Fibroblast of skin of right biceps (primary cell): ENCODE results near the gene LRRC46.

Experiments
- DNase-seq: peaks from one replicate; pipeline ENCODE4 v3.0.0-alpha.2; 2013

LRRC46 gene, protein sequence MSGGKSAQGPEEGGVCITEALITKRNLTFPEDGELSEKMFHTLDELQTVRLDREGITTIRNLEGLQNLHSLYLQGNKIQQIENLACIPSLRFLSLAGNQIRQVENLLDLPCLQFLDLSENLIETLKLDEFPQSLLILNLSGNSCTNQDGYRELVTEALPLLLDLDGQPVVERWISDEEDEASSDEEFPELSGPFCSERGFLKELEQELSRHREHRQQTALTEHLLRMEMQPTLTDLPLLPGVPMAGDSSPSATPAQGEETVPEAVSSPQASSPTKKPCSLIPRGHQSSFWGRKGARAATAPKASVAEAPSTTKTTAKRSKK

DNA sequence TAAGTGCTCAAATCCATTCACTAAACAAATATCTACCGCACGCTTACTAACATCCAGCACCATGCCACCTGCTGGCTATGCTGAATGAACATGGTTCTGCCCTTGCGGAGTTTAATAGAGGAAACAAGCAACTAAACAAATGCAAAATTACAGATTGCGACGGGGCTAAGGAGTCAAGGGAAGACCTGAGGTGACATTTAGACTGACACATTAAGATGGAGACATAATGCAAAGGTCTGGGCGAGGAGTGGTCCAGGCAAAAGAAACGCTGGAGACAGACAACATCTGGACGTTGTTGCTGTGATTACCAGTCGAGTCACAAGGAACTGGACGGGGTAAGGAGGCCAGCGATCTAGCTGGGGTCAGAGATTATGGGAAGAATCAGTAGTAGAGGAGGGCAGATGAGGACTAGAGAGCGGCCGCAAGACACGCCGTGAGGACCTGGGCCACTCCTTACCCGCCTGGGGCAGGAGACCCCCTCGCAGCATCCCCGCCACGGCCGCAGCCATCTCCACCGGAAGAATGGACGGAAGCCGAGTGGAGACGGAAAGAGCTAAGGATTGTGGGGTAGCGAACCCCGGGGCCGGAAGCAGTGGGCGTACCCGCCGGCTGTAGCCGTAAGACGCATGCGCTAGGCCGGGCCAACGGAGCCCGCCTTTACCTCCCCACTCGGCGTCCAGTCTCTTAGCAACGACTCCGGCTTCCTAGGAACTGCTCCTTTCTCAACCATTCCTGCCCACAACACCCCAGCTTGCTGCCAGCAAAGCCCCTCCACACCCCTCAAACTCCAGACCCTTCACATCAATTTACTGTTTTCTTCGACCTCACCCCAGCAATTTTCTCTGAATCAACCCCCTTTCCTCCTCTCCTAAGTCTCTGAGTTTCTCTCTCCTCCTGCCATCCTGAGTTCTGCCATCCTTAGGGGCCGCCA, at the start of gene LRRC46, which contains the start of gene MRPL10:
Gene LRRC46 (plus strand): TSS at position 668 of the 931 bp plus-strand sequence. CDS start 320 bp downstream, outside the sequence.
Gene MRPL10 (minus strand): TSS at position 539 of the 931 bp plus-strand sequence. CDS start 30 bp downstream, at position 509.
- peak; percentile 92 for DNase-seq

DNA sequence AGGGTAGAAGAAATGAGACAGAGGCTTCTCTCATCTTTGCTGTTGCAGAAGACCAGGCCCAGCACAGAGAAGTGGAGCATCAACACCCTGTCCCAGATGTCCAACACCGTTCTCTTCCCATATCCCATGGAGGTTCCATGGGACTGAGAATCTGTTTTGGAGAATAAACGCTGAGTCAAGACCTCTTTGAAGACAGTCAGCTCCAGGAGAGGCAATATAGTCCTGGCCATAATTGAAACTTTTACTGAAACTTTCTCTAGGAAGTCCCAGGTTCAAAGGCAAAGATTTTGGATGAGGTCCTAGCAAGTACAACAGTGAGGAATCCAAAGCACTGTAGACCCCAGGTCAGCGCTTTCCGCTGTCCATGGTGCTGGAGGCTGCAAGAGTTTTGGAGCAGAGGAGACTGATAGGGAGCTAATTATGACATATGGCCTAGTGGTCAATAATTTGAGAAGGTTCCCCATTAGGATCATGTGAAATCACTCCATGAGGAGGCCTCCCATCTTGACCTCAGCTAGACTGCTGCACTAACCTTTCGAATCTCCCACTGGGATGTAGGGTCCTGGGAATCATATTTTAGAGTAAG, 45.8 kb upstream of the LRRC46 start:
- DNase-seq: peak; percentile 43

DNA sequence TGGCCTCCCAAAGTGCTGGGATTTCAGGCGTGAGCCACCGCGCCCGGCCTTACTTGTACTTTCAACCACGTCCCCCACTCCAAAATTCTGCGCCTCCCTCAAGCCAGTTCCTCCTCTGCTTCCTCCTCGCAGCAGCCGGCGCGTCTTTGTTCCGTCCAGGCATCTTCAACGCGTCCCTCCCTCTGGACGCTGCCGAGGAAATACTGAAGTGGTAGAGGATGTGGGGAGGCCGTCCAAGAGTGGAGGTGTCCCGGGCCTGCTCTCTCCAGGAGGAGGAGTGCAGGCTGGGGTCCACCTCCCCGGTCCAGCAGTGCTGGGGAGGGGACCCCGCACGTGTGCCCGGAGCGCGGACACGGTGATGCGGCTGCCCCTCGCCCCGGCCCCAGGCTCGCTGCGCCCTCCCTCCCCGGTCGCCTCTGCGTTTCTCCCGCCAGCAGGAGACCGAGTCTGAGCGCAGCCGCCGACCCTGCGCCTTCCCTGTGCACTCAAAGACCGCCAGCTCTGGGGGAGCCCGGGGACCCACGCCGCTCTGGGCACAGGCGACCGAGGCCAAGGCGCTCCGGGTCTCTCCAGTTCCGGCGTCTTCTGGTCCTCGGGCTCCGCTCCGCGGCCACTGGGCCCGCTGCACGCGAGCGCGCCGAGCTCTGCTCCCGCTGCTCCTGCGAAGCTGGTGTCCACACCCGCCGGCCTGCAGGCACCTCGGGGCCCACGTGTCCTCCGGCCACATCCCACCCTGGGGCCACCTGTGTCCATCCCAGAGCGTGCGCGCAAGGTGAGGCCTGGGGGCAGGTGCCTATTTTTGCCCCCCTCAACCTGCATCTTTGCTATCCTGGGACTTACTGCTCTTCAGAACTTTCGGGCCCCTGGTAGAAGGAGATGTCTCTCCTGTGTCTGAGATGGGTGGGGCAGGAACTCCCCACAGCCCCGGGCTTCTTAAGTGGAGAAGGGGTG, 41.6 kb upstream of the LRRC46 start:
- DNase-seq: peak; percentile 31

DNA sequence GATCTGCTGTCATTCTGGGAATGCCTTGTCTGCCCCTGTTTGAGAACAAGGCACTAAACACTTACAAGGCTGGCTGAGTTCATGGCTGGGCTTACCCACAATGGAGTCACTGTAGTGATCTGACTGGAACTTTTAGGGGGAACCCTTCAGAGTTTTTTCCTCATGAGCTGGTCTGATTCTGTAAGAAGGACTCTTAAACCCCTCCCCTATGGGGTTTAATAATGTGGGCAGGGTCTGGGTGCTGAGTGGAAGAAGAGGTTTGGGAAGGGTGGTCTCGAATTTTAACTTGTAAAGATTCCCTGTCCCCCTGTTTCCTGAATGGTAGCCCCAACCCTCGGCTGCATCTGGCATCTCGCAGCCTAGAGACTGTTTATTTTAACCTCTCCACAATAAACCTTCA, 40.4 kb upstream of the LRRC46 start:
- no peak for DNase-seq

DNA sequence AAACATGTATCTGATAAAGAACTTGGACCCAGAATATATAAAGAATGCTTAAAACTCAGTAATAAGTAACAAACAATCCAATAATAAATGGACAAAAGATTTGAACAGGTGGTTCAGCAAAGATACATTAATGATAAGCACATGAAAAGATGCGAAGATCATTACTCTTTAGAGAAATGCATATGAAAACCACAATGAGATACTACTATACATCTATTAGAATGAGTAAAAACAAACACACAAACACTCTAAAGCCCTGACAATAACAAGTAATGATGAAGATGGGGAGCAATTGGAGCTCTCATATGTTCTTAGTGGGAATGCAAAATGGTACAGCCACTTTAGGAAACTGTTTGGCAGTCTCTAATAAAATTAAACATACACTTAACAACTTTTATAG, 39.0 kb upstream of the LRRC46 start:
- DNase-seq: no peak

DNA sequence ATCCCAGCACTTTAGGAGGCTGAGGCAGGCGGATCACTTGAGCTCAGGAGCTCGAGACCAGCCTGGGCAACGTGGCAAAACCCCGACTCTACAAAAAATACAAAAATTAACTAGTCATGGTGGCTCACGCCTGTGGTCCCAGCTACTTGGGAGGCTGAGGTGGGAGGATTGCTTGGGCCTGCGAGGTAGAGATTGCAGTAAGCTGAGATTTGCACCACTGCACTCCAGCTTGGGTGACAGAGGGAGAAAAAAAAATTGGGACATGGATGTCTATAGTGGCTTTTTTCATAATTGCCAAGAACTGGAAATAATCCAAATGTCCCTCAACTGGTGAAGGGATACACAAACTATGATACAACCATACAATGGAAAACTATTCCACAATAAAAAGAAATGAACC, 38.5 kb upstream of the LRRC46 start:
- DNase-seq: no peak

DNA sequence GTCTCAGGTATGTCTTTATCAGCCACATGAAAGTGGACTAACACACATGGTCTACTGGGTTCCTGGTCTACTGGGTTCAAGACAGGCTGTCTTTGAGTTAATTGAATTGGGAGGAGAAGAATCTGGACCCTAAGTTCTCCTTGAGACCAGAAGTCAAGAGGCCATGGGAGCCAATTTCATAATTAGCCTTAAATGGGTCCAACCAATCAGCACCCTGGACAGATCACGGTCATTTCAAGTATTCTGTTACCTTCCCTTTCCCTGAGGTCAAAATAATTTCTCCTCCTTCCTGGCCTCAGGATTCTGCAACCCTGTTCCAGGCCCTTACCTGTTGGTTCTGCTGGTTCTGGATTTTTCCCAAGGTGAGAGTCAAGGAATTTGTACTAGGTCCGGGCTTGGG, 33.7 kb upstream of the LRRC46 start:
- no peak for DNase-seq

DNA sequence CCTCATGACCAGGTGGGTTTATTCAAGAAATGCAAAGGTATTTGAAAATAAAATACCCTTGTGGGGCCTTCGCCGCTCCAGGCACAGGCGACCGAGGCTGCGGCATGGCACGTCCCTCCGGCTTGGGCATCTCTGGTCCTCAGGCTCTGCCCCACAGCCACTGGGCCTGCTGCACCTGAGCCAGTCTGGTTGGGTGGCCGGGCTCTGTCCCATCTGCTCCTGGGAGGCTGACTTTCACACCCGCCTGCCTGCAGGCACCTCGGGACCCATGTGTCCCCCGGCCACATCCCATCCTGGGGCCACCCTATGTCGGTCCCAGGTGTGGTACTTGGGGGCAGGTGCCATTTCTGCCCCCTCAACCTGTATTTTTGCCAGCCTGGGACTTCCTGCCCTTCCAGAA, 30.8 kb upstream of the LRRC46 start:
- DNase-seq: no peak

DNA sequence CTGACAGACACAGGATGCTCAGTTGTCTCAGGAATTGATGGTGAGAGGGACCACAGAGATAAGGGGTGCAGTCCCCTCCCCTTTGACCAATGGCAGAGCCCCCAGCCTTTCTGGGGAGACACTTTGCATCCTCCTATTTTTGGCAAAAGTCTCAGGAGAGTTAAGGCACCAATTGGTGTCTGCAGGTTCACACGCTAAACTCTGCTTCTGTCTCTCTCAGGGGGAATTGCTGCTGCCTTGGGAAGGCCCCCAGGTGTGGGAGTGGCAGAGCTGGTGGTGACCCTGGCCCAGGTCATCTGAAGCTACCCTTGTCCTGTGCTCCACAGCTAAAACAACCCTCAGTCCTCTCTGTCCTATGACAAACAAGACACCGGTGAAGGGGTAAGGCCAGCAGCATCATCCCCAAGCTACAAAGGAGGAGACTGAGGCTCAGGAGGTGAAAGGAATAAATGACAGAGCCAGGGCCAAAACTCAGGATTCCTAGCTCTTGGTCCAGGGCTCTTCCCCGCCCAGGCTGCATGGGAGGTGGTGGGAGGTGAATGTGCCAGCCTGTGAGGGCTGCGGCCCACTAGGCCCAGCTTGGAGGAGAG, 30.2 kb upstream of the LRRC46 start:
- no peak for DNase-seq

DNA sequence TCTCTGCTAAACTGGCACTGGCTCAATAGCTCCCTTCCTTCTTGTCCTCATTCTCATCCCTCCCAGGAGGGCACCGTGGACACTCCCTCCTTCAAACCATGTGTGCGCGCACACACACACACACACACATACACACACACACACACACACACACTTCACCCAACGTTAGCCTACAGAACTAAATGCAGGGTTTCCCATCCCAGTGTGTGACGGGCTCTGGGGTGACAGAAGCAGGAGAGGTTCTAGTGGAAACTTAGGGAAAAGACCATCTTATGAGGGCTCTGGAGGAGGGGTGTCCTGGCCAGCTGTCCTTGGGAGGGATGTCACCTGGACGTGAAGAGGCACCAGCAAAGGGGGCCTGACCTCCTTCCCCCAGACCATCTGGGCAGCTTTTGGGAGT, 29.6 kb upstream of the LRRC46 start:
- no peak for DNase-seq

DNA sequence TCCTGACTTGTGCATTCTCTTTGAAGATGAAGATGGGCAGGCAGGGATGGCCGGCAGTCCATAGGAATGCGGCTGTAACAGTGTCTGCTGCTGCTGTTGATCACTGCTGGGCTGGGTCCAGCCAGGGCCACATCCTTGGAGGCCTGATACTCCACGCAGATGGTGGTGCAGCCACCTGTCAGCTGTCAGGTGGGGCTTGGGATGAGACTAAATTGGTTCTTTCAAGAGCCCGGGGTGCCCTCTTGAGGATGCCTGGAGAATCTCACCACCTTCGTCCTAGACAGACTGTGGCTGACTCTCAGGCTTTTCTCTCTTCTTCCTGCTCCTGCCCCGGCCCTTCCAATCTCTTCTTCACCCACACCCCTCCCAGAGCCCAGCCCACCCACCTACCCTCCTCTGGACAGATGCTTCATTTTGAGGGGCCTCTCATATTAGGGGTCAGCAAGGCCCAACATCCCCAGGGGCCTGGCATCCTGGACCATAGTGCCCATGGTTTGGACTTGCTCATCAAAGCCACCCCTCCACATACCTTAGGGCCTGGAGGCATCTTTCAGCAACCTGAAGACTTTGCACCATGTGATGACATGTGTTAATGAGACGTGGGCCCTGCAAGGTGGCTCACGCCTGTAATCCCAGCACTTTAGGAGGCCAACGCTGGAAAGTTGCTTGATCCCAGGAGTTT, 29.0 kb upstream of the LRRC46 start:
- DNase-seq: peak; percentile 26

DNA sequence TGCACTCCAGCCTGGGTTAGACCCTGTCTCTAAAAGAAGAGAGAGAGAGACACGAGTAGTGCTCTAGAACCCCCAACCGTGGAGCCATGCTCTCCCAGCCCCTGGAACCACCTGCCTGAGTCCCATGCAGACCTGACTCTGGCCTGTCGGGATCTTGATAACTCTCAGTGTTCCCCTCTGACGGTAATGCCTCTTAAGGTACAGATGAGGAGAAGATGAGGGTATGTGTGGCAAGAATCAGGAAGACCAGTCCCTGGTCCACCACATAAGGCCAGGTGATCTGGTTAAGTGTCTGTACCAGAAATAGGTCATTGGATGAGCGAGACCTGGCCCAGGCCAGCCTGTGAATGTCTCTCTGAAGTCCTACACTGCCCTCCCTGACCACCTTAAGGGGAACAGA, 28.3 kb upstream of the LRRC46 start:
- no peak for DNase-seq

DNA sequence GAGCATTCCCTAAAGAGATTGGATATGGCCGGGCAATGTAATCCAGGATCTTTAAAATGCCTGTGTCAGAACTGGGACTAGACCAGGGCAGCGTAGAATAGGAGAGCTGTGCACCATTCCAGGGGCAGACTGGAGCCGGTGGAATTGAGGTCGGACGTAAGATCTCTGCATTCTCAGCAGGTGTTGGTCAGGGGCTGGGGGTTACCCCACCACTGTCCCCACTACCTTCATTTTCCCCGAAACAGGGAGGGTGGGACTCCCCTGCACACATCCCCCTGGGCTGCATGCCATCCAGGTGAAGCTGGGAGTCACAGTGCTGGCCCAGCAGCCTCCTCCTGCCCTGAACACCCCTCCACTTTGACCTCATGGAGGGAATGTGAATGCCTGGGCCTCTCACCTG, 27.7 kb upstream of the LRRC46 start:
- DNase-seq: no peak

DNA sequence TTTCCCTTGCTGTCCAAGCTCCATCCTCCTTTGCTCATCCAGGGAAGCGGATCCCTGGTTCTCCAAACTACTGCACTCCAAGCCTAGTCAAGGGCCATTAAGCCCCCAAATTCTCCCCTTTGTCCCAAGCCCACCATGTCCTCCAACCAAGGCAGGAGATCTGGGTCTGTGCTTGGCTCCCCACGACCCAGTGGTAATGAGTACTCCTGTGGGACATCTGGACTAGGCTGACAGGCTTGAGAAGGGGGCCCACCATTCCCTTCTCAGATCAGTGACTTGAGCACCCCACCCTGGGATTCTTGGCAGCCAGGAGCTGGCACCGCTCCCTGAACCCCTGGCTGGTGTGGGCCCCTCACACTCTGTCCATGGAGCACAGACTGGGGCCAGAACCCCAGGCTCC, 27.0 kb upstream of the LRRC46 start:
- no peak for DNase-seq

DNA sequence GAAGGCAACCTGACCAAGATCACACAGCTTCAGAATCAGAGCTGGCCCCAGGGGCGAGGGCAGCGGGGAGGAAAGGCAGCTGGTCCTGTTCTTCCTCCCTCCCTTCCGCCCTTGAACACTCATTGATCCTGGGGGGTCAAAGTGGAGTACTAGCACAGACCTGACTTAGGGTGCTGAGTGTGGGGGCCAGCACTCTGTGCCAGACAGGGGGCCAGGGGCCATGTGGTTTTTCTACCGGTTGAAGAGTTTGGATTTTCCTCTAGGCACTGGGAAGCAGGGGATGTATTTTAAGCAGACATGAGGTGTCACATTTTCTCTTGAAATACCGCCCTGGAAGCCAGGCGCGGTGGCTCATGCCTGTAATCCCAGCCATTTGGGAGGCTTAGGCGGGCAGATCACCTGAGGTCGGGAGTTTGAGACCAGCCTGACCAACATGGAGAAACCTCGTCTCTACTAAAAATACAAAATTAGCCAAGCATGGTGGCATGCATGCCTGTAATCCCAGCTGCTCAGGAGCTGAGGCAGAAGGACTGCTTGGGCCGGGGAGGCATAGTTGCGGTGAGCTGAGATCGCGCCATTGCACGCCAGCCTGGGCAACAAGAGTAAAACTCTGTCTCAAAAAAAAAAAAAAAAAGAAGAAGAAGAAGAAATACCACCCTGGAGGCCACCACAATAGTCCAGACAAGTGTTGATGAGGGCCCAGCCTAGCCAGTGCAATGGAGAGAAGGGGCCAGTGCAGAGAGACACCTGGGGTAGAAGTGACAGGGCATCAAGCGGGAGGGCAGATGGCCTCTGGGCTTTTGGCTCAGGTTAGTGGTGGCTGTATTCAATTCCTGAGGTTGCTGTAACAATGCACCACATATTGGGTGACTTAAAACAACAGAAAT, 25.2 kb upstream of the LRRC46 start:
- DNase-seq: no peak

DNA sequence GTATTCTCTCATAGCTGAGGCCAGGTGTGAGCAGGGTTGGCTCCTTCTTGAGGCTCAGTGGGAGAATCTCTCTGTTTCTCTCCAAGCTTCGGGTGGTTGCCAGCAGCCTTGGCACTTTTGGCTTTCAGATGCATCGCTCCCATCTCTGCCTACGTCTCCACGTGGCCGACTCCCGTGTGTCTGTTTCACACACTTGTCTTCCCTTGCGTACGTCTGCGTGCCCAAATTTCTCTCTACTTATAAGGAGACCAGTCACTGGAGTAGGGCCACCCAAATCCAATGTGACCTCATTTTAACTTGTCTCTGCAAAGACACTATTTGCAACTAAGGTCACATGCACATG, 24.6 kb upstream of the LRRC46 start:
- no peak for DNase-seq

DNA sequence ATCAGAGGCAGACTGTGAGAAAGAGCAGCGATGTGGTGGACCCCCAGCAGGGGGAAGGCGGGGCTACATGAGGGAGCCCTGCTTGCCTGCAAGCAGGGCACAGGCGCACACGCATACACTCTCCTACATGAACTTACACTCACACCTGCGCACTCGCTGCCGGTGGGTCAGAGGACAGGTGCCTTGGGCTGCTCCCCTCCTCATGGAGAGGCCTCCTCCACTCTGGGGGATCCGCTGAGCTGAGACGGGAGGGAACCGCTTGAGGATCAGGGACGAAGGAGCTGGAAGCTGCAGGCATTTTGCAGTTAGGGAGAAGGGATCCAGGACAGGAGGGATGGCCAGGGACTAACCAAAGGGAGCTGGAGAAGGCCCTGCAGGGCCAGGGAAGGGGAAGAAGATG, 24.0 kb upstream of the LRRC46 start:
- no peak for DNase-seq

DNA sequence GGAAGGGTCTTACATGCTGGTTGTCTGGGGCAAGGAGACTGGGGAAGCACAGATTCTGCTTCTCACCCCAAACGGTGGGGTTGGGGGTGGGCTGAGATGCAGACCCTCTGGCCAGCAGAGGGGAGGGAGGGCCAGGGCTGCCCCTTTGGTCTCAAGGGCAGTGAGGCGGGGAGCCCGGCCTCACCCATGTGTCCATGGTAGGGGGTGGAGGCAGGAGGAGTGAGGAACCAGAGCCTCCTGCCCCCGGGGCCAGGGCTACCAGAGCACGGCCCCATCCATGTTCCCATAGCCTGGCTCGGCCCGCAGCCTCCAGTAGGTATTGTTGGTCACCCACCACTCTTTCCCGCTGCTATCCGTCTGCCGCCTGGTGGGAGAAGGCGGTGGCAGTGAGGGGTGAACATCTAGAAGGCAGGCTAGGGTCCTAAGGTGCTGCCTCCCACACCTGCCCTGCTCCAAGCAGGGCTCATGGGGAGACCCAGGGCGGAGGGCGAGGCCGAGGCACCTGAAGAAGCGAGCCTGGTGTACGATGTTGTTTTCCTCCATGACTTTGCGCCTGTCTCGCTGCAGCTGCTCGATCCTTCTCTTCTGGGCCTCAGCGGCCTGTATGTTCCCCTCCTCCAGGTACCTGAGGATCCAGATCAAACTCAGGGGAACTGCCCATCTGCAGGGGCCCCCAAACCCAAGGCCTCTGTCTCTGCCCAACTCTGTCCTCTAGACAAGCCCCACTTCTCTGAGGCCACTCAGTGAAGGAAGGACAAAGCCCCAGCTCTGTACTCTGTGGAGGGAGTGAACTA, 23.2 kb upstream of the LRRC46 start:
- no peak for DNase-seq

DNA sequence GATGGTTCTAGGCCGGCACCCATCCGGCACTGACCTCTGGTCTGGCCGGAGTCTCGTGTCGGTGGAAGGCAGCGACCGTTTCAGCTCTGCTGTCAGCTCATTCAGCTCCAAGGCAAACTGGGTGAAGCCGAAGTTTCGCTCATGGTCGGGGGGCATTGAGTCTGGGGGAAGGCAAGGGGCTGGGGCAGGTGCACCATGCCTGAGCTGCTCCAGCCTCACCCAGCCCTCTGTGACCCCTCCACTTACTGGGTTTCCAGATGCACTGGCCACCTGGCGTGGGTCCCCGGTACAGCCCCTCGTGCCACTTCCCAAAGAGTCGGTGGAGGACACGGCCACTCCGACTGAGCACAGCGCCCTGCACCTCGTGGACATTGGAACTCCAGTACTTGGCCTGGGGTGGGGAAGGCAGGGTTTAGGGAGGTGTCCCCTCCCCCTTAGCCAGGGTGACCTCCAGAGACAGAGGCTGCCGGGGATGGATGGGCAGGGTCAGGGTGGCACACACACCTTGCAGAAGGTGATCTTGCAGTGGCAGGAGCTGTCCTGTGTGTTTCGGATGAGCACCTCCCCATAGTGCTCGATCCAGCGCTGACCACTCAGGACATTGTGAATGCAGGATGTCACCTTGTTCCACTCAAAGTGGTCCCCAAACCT, 22.5 kb upstream of the LRRC46 start:
- DNase-seq: no peak
